Adrenal gland (tissue), 12 donors: ENCODE data around the gene CIC. TPM values are rescaled to one million over a fixed set of nuclear protein-coding genes. Genes with fewer than 3 reads are reported as not detected.

ENCODE experiments used
- DNase-seq, 7 donors: peaks; one replicate each; pipeline ENCODE4 v3.0.0-alpha.2; 2019 to 2020
- H3K27ac ChIP-seq, 5 donors: fragments of 200-600 bp; sonication (generic) in 4 of 5; 1 replicate in 3 of 5; 2 replicates in 2 of 5; pipeline versions ENCODE4 v1.5.1 to v1.8.0; 2016 to 2020; ENCODE audit warnings: mild to moderate bottlenecking in 1 of 5
- H3K27me3 ChIP-seq: fragments of 200-600 bp; 2 replicates; pipeline ENCODE4 v1.8.0; 2021
- H3K36me3 ChIP-seq, 2 donors: fragments of 200-600 bp; replicated peaks in 1 of 2; 1 replicate in 1 of 2; 2 replicates in 1 of 2; pipeline versions ENCODE4 v1.5.1 to v1.8.0; 2018 to 2022
- H3K4me1 ChIP-seq, 2 donors: fragments of 200-600 bp; replicated peaks in 1 of 2; 1 replicate in 1 of 2; 2 replicates in 1 of 2; pipeline versions ENCODE4 v1.5.1 to v1.8.0; 2018 to 2021
- H3K4me3 ChIP-seq, 4 donors: fragments of 200-600 bp; sonication (generic) in 3 of 4; one replicate each; pipeline ENCODE4 v1.5.1; 2016 to 2018
- H3K9me3 ChIP-seq, 3 donors: fragments of 200-600 bp; sonication (generic) in 1 of 3; replicated peaks in 1 of 3; 1 replicate in 2 of 3; 2 replicates in 1 of 3; pipeline versions ENCODE4 v1.5.1 to v1.8.0; 2016 to 2021
- CTCF ChIP-seq, 6 experiments: fragments of 450-650 bp in 4 of 6; fragments of 200-600 bp in 2 of 6; sonication (generic) in 1 of 6; IDR thresholded peaks; 1 replicate in 5 of 6; 2 replicates in 1 of 6; pipeline versions ENCODE4 v1.5.1 to v1.8.0; 2016 to 2021; ENCODE audit warnings: antibody characterized with exemption in 6 of 6, mild to moderate bottlenecking in 2 of 6, moderate library complexity in 1 of 6
- POLR2A ChIP-seq, 2 donors: fragments of 450-650 bp; IDR thresholded peaks; one replicate each; pipeline ENCODE4 v1.6.1; 2017; ENCODE audit warnings: antibody characterized with exemption in 2 of 2, mild to moderate bottlenecking in 2 of 2, moderate library complexity in 1 of 2
- WGBS, 4 donors: extraction: QIAGEN DNeasy Blood & Tissue Kit in 2 of 4; methylation state at CpG; one replicate each; pipeline versions ENCODE4 v1.1.5 to v1.1.7; 2013 to 2017; 5-methylcytosine and 5-hydroxymethylcytosine counted together
- intact Hi-C, 2 donors: fragments of 100-400 bp; cut with DNase I; formaldehyde crosslinking; loops; one replicate each; pipeline versions ENCODE4 v1.14.1 to v1.15.0; 2022 to 2023
- polyA plus RNA-seq, 3 donors: library from polyadenylated mRNA; stranded (reverse); fragments of 200-250 nt in 2 of 3; fragments of 350-450 nt in 1 of 3; fragmentation: Illumina TruSeq in 1 of 3; extraction: RNeasy Lipid Tissue Mini Kit (QIAGEN cat#74804) in 1 of 3; gene quantifications; one replicate each; pipeline ENCODE4 v1.2.3, GENCODE V29; 2013 to 2014
- total RNA-seq, 9 donors: library from RNA; depleted of rRNA in 4 of 9; stranded (reverse); fragments of >200 nt in 4 of 9; fragments of 120-200 nt in 1 of 9; fragmentation: NEBNext Ultra II Directional in 1 of 9; extraction: Animal tissue kit (Norgen Biotek cat#: 25700) in 1 of 9; gene quantifications; one replicate each; pipeline versions ENCODE4 v1.1.0 to v1.2.4, GENCODE V29; 2013 to 2023
- donor health status: healthy with polysubstance abuse.
- donor health status: Bipolar disorder and iron deficiency.
- donor health status: DM: yes; HTN: yes; CAD: no.
- donor health status: DM: no; HTN: no; CAD: no.
- donor health status: DM: no; HTN: no; CAD: no.
- donor health status: DM: yes; HTN: yes; CAD: no.

Gene CIC
- total and polyA plus RNA-seq, 12 donors: 11.9 to 171 (median 71.9) TPM

- H3K27me3 ChIP-seq: no peaks in the 10 kb centered on the region
- H3K4me1 ChIP-seq: peaks cover 9 to 10% of the 10 kb centered on the region in 2 donors
- no peak overlapping the region for H3K27ac ChIP-seq
- no peak for TF ChIP-seq POLR2A (IDR thresholded peaks at IDR 0.05)
- DNase-seq: no peak
- no peak overlapping the region for H3K4me3 ChIP-seq
- intact Hi-C loops: no loop called here
- 86 to 96% (median 92%) methylated on average over 13 of the region's 13 CpGs for WGBS, 4 donors
- no peaks in the 10 kb centered on the region for H3K36me3 ChIP-seq
- no peaks in the 10 kb centered on the region for H3K9me3 ChIP-seq
These were observed 48.5 kb downstream of the CIC start for GRCh38 chr19:42317535-42317934.

- DNase-seq: no peak
- Histone ChIP-seq H3K9me3 (no peaks in the 10 kb centered on the region), H3K4me3 (no peak overlapping the region), H3K4me1 (peaks cover 14% of the 10 kb centered on the region in 2 donors), H3K27ac (no peak overlapping the region), H3K27me3 (peaks cover 16% of the 10 kb centered on the region), H3K36me3 (no peaks in the 10 kb centered on the region)
- intact Hi-C loops: loop anchor here in 1 of 2 donors (10.0 kb wide), 1 partner anchor 188 kb away; the partner anchor contains the start of gene POU2F2
- TF ChIP-seq CTCF (IDR thresholded peaks at IDR 0.05): no peak
- TF ChIP-seq POLR2A (IDR thresholded peaks at IDR 0.05): no peak
- WGBS, 4 donors: 76 to 84% (median 80%) methylated on average over 9 of the region's 9 CpGs
These were observed 53.3 kb downstream of the CIC start for GRCh38 chr19:42322305-42322704.

GRCh38 chr19:42323473-42323851 lies 54.4 kb downstream of the CIC start:
- no peak for DNase-seq
- no peak for TF ChIP-seq CTCF (IDR thresholded peaks at IDR 0.05)
- no peak for TF ChIP-seq POLR2A (IDR thresholded peaks at IDR 0.05)
- H3K27ac ChIP-seq: no peak overlapping the region
- peaks cover 16% of the 10 kb centered on the region for H3K27me3 ChIP-seq
- H3K4me3 ChIP-seq: no peak overlapping the region
- no peaks in the 10 kb centered on the region for H3K9me3 ChIP-seq
- H3K4me1 ChIP-seq: peaks cover 14 to 22% of the 10 kb centered on the region in 2 donors
- H3K36me3 ChIP-seq: no peaks in the 10 kb centered on the region
- intact Hi-C loops: loop anchor here in 1 of 2 donors (10.0 kb wide), 1 partner anchor 189 kb away; the partner anchor contains the start of gene POU2F2
- 36 to 38% (median 37%) methylated on average over 13 to 29 of the region's 29 CpGs; no CpG with 5 or more reads in 1 of the 4 donors for WGBS, 4 donors

DNA sequence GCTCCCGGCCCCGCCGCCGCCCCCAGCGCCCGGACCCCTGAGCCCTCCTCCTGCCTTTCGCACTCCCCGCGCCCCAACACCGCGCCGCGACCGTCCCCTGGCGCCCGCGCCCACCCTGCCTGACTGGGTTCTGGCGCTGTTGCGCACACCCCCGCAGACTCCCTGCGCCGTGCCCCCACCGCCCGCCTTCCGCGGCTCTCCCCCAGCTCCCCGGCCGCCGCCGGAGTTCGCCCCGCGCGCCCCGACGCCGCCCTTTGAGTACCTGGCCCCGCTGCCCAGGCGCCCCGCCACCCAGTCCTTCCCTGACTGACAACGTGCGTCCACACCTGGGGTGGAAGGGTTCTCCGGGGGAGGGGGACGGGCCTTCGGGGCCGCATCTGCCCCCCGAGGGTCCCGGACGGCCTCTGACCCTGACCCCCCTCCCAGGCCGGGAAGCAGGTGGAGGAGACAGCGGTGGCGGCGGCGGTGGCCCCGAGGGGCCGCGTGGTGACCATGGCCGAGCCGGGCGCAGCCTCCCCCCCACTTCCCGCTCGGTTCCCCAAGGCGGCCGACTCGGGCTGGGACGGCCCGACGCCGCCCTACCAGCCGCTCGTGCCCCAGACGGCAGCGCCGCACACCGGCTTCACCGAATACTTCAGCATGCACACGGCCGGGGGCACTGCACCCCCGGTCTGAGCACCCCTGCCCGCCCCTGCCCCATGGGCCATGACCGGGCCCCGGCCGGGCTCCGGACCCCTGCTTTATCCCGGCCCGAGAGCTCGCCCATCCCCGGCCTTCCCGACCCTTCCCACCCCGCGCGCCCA lies 55.0 kb downstream of the CIC start:
- no peaks in the 10 kb centered on the region for H3K9me3 ChIP-seq
- H3K27ac ChIP-seq: no peak overlapping the region
- peak in 1 of 7 donors; percentile 25 for DNase-seq
- H3K36me3 ChIP-seq: no peaks in the 10 kb centered on the region
- TF ChIP-seq POLR2A (IDR thresholded peaks at IDR 0.05) (no peak), CTCF (IDR thresholded peaks at IDR 0.05) (no peak)
- H3K27me3 ChIP-seq: peaks cover 16% of the 10 kb centered on the region
- intact Hi-C loops: loop anchor here in 1 of 2 donors (10.0 kb wide), 1 partner anchor 189 kb away; the partner anchor contains the start of gene POU2F2
- WGBS, 4 donors: 3 to 6% (median 6%) methylated on average over 7 to 92 of the region's 92 CpGs
- peaks cover 14 to 22% of the 10 kb centered on the region in 2 donors for H3K4me1 ChIP-seq
- peak overlapping the region in 1 of 4 donors; percentile 91 for H3K4me3 ChIP-seq
